Glutamatergic neuron (in vitro differentiated cells): ENCODE measurements around the gene COBL. TPM values are rescaled to one million over a fixed set of nuclear protein-coding genes. Genes with fewer than 3 reads are reported as not detected.
A peak's percentile ranks its signal among the peaks of the same experiment; 100 is the strongest.

Experiments used
- DNase-seq: peaks from one replicate; pipeline ENCODE4 v3.0.0; 2022
- H3K27ac Mint-ChIP-seq: one replicate; pipeline ENCODE4 v1.8.0; 2020; ENCODE audit warnings: mild to moderate bottlenecking, mixed read lengths, inconsistent platforms; ENCODE audit not compliant: unreplicated experiment
- H3K27me3 Mint-ChIP-seq: one replicate; pipeline ENCODE4 v1.8.0; 2020; ENCODE audit warnings: mild to moderate bottlenecking, moderate library complexity, mixed read lengths, inconsistent platforms; ENCODE audit not compliant: unreplicated experiment
- H3K36me3 Mint-ChIP-seq: one replicate; pipeline ENCODE4 v1.8.0; 2020; ENCODE audit warnings: mild to moderate bottlenecking, mixed read lengths, inconsistent platforms; ENCODE audit not compliant: unreplicated experiment
- H3K4me1 Mint-ChIP-seq: one replicate; pipeline ENCODE4 v1.8.0; 2020; ENCODE audit warnings: mild to moderate bottlenecking, low read depth, mixed read lengths, inconsistent platforms; ENCODE audit not compliant: unreplicated experiment
- H3K4me3 Mint-ChIP-seq: one replicate; pipeline ENCODE4 v1.8.0; 2020; ENCODE audit warnings: mild to moderate bottlenecking, mixed read lengths, inconsistent platforms; ENCODE audit not compliant: unreplicated experiment
- H3K9me3 Mint-ChIP-seq: one replicate; pipeline ENCODE4 v1.8.0; 2020; ENCODE audit warnings: mild to moderate bottlenecking, moderate library complexity, mixed read lengths, inconsistent platforms; ENCODE audit not compliant: unreplicated experiment
- CTCF ChIP-seq: fragments of 200-600 bp; sonication (generic); IDR thresholded peaks from one replicate; pipeline ENCODE4 v1.5.0; 2021; ENCODE audit not compliant: partially characterized antibody, unreplicated experiment
- total RNA-seq: library from RNA; stranded (reverse); fragmentation: NEBNext Ultra II Directional; extraction: Animal tissue kit (Norgen Biotek cat#: 25700); gene quantifications from one replicate; pipeline ENCODE4 v1.2.1, GENCODE V29; 2021; ENCODE audit not compliant: unreplicated experiment

The COBL gene
- total RNA-seq, 1 donor from 2014 or later: 3.3 TPM

- Mint-ChIP-seq H3K27me3 (no peaks in the 10 kb centered on the region), H3K4me1 (peaks cover 5% of the 10 kb centered on the region), H3K27ac (no peak overlapping the region), H3K4me3 (no peak overlapping the region), H3K9me3 (no peaks in the 10 kb centered on the region), H3K36me3 (no peaks in the 10 kb centered on the region)
- TF ChIP-seq CTCF: no peak
- DNase-seq: no peak
Observed at GRCh38 chr7:51026341-51026740, 290.3 kb downstream of the COBL start.

GRCh38 chr7:51025668-51026067, 290.9 kb downstream of the COBL start:
- Mint-ChIP-seq H3K36me3 (no peaks in the 10 kb centered on the region), H3K4me1 (peaks cover 5% of the 10 kb centered on the region)

GRCh38 chr7:51024867-51025266, 291.7 kb downstream of the COBL start:
- TF ChIP-seq CTCF: no peak
- H3K4me1 Mint-ChIP-seq: peaks cover 5% of the 10 kb centered on the region
- no peak overlapping the region for H3K27ac Mint-ChIP-seq
- H3K36me3 Mint-ChIP-seq: no peaks in the 10 kb centered on the region
- no peak overlapping the region for H3K4me3 Mint-ChIP-seq
- no peaks in the 10 kb centered on the region for H3K27me3 Mint-ChIP-seq
- H3K9me3 Mint-ChIP-seq: no peaks in the 10 kb centered on the region
- DNase-seq: no peak

More at GRCh38 chr7:51025668-51026067, 290.9 kb downstream of the COBL start:
- Mint-ChIP-seq H3K9me3 (no peaks in the 10 kb centered on the region), H3K27ac (no peak overlapping the region), H3K27me3 (no peaks in the 10 kb centered on the region), H3K4me3 (no peak overlapping the region)
- no peak for DNase-seq
- no peak for TF ChIP-seq CTCF

- TF ChIP-seq CTCF: no peak
- Mint-ChIP-seq H3K36me3 (no peaks in the 10 kb centered on the region), H3K27me3 (no peaks in the 10 kb centered on the region), H3K4me1 (peaks cover 4% of the 10 kb centered on the region), H3K4me3 (no peak overlapping the region), H3K9me3 (no peaks in the 10 kb centered on the region), H3K27ac (no peak overlapping the region)
- peak; percentile 45 for DNase-seq
Observed at GRCh38 chr7:51023547-51023946, 293.1 kb downstream of the COBL start.

GRCh38 chr7:51022821-51023220, 293.8 kb downstream of the COBL start:
- H3K36me3 Mint-ChIP-seq: no peaks in the 10 kb centered on the region
- H3K4me1 Mint-ChIP-seq: peaks cover 4% of the 10 kb centered on the region
- no peak for TF ChIP-seq CTCF
- no peak overlapping the region for H3K4me3 Mint-ChIP-seq
- H3K27me3 Mint-ChIP-seq: no peaks in the 10 kb centered on the region
- H3K27ac Mint-ChIP-seq: no peak overlapping the region
- H3K9me3 Mint-ChIP-seq: peaks cover 1% of the 10 kb centered on the region
- DNase-seq: no peak
